ENCODE measurements around the gene FGF11.

FGF11 gene

DNA sequence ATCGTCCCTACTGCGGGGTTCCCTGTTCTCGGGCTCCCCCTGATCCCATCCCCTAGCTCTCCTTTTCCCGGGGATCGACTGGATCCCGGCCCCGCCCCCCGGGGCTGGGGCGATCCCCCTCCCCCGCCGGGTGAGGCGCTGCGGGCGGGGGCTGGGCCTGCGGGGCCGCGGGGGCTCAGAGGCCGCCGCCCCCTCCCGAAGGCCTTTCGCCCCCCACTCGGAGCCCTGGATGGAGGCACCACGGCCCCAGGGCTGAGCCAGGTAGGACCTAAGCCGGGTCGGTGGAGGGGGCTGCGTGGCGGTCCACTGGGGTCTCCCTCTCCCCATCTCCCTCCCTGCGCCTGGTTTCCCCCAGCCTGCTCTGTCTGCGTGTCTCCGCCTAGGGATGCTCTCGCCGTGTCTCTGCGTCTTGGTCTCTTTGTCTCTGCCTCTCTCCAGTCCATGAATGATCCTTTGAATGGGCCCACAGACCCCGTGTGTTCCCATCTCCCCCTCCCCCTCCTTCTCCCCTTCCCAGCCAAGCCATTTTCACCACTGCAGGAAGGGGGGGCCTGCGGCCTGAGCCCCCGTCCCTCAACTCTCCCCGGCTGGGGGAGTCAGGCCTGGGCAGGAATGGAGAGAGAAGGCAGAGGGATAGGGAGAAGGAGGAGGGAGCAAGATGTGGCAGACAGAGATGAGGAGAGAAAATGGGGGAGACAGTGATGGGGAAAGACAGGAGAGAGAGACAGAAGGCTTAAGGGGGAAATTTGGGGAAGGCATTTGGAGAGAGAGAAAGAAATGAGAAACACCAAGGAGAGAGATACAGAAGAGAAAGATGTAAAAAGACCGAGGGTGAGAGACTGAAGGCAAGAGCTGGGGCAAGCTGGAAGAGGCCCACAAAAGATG is 33.7 kb upstream of the FGF11 start (continued):
- TF ChIP-seq ZNF629 (tag by site-specific recombination; IDR thresholded peaks at IDR 0.05) (no peak), ZNF394 (tag by site-specific recombination; IDR thresholded peaks at IDR 0.05; ENCODE audit: borderline replicate concordance) (no peak), ZBTB17 (tag by site-specific recombination; IDR thresholded peaks at IDR 0.05) (peak; percentile 82), ZNF843 (tag by site-specific recombination; IDR thresholded peaks at IDR 0.05) (no peak), ZFP69B (tag by site-specific recombination; IDR thresholded peaks at IDR 0.05) (no peak; the same call in 1 of the 2 replicates), GLIS2 (tag by site-specific recombination; IDR thresholded peaks at IDR 0.05) (peak; percentile 21; the same call in 1 of the 2 replicates), ZNF157 (tag by site-specific recombination; IDR thresholded peaks at IDR 0.05) (no peak), ZNF664 (tag by site-specific recombination; IDR thresholded peaks at IDR 0.05) (no peak), SP3 (tag by site-specific recombination; IDR thresholded peaks at IDR 0.05) (peak; percentile 41; the same call in 1 of the 2 replicates), ZNF132 (tag by site-specific recombination; IDR thresholded peaks at IDR 0.05; ENCODE audit: borderline replicate concordance) (no peak), ZNF146 (tag by site-specific recombination; IDR thresholded peaks at IDR 0.05) (no peak), PRDM1 (tag by site-specific recombination; IDR thresholded peaks at IDR 0.05) (peak; percentile 91), MYNN (tag by site-specific recombination; IDR thresholded peaks at IDR 0.05; ENCODE audit: borderline replicate concordance) (no peak), FEZF1 (tag by site-specific recombination; IDR thresholded peaks at IDR 0.05) (no peak), KLF1 (tag by site-specific recombination; IDR thresholded peaks at IDR 0.05) (no peak), RBAK (tag by site-specific recombination; IDR thresholded peaks at IDR 0.05) (no peak), ZNF366 (tag by site-specific recombination; conservative IDR thresholded peaks at IDR 0.05) (peak; percentile 91)
- TF ChIP-seq, protein P1, sequence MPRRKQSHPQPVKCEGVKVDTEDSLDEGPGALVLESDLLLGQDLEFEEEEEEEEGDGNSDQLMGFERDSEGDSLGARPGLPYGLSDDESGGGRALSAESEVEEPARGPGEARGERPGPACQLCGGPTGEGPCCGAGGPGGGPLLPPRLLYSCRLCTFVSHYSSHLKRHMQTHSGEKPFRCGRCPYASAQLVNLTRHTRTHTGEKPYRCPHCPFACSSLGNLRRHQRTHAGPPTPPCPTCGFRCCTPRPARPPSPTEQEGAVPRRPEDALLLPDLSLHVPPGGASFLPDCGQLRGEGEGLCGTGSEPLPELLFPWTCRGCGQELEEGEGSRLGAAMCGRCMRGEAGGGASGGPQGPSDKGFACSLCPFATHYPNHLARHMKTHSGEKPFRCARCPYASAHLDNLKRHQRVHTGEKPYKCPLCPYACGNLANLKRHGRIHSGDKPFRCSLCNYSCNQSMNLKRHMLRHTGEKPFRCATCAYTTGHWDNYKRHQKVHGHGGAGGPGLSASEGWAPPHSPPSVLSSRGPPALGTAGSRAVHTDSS (tag by site-specific recombination; IDR thresholded peaks at IDR 0.05), result no peak
- TF ChIP-seq, protein P2, sequence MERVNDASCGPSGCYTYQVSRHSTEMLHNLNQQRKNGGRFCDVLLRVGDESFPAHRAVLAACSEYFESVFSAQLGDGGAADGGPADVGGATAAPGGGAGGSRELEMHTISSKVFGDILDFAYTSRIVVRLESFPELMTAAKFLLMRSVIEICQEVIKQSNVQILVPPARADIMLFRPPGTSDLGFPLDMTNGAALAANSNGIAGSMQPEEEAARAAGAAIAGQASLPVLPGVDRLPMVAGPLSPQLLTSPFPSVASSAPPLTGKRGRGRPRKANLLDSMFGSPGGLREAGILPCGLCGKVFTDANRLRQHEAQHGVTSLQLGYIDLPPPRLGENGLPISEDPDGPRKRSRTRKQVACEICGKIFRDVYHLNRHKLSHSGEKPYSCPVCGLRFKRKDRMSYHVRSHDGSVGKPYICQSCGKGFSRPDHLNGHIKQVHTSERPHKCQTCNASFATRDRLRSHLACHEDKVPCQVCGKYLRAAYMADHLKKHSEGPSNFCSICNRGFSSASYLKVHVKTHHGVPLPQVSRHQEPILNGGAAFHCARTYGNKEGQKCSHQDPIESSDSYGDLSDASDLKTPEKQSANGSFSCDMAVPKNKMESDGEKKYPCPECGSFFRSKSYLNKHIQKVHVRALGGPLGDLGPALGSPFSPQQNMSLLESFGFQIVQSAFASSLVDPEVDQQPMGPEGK (tag by site-specific recombination; IDR thresholded peaks at IDR 0.05), result peak; percentile 75
- TF ChIP-seq, protein P3, sequence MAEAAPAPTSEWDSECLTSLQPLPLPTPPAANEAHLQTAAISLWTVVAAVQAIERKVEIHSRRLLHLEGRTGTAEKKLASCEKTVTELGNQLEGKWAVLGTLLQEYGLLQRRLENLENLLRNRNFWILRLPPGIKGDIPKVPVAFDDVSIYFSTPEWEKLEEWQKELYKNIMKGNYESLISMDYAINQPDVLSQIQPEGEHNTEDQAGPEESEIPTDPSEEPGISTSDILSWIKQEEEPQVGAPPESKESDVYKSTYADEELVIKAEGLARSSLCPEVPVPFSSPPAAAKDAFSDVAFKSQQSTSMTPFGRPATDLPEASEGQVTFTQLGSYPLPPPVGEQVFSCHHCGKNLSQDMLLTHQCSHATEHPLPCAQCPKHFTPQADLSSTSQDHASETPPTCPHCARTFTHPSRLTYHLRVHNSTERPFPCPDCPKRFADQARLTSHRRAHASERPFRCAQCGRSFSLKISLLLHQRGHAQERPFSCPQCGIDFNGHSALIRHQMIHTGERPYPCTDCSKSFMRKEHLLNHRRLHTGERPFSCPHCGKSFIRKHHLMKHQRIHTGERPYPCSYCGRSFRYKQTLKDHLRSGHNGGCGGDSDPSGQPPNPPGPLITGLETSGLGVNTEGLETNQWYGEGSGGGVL (tag by site-specific recombination; IDR thresholded peaks at IDR 0.05), result no peak; the same call in 1 of the 2 replicates
- TF ChIP-seq, protein P4, sequence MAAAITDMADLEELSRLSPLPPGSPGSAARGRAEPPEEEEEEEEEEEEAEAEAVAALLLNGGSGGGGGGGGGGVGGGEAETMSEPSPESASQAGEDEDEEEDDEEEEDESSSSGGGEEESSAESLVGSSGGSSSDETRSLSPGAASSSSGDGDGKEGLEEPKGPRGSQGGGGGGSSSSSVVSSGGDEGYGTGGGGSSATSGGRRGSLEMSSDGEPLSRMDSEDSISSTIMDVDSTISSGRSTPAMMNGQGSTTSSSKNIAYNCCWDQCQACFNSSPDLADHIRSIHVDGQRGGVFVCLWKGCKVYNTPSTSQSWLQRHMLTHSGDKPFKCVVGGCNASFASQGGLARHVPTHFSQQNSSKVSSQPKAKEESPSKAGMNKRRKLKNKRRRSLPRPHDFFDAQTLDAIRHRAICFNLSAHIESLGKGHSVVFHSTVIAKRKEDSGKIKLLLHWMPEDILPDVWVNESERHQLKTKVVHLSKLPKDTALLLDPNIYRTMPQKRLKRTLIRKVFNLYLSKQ (tag by site-specific recombination; IDR thresholded peaks at IDR 0.05; ENCODE audit: borderline replicate concordance), result no peak
